LNCaP clone FGC (cell line): ENCODE results near the gene COL4A6.

Experiments used
- DNase-seq: peaks from one replicate; pipeline ENCODE4 v3.0.0-alpha.2; 2011; ENCODE audit warnings: low read depth
- H3K4me3 ChIP-seq: 2 replicates; pipeline ENCODE4 v1.5.1; 2011; ENCODE audit warnings: mild to moderate bottlenecking, low read depth, low read length, control low read depth
- CTCF ChIP-seq: IDR thresholded peaks from 2 replicates; pipeline ENCODE4 v1.5.1; 2012; ENCODE audit warnings: mild to moderate bottlenecking; ENCODE audit not compliant: control insufficient read depth, insufficient read depth; ENCODE audit errors: extremely low read depth

The COL4A6 gene

GRCh38 chrX:108121291-108121690 is 316.9 kb downstream of the COL4A6 start:
- TF ChIP-seq CTCF = no peak
- no peak overlapping the region for H3K4me3 ChIP-seq
- DNase-seq = no peak

GRCh38 chrX:108117988-108118387 is 320.2 kb downstream of the COL4A6 start:
- no peak for DNase-seq
- H3K4me3 ChIP-seq = no peak overlapping the region
- TF ChIP-seq CTCF = no peak

DNA sequence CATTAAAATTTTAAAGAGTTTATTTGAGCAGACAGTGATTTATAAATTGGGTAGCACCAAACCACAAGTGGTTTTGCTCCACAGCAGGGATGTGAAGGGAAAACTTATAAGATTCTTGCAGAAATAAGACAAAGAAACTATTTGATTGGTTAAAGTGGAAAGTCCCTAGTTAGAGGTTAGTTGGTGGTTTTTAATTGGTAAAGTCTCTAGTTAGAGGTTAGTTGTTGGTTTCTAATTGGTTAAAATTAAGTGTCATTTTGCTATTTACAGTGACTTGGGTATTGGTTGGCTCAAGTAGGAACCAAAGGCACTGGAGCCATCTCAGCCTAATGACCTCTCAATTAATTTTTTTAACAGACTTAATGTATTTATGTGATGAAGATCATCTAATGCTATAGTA is 323.7 kb downstream of the COL4A6 start:
- H3K4me3 ChIP-seq = no peak overlapping the region
- TF ChIP-seq CTCF = no peak
- DNase-seq = no peak
